ENCODE data around the gene TENM4. TPM values are rescaled to one million over a fixed set of nuclear protein-coding genes. Genes with fewer than 3 reads are reported as not detected.

TENM4 gene
- total RNA-seq, 4 donors from 2014 or later = 4.0 to 14.6 (median 4.5) TPM

GRCh38 chr11:78690352-78690987 is 750.4 kb downstream of the TENM4 start:
- TF ChIP-seq, protein P1, sequence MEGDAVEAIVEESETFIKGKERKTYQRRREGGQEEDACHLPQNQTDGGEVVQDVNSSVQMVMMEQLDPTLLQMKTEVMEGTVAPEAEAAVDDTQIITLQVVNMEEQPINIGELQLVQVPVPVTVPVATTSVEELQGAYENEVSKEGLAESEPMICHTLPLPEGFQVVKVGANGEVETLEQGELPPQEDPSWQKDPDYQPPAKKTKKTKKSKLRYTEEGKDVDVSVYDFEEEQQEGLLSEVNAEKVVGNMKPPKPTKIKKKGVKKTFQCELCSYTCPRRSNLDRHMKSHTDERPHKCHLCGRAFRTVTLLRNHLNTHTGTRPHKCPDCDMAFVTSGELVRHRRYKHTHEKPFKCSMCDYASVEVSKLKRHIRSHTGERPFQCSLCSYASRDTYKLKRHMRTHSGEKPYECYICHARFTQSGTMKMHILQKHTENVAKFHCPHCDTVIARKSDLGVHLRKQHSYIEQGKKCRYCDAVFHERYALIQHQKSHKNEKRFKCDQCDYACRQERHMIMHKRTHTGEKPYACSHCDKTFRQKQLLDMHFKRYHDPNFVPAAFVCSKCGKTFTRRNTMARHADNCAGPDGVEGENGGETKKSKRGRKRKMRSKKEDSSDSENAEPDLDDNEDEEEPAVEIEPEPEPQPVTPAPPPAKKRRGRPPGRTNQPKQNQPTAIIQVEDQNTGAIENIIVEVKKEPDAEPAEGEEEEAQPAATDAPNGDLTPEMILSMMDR (IDR thresholded peaks at IDR 0.05; ENCODE audit: low read depth) = no peak

DNA sequence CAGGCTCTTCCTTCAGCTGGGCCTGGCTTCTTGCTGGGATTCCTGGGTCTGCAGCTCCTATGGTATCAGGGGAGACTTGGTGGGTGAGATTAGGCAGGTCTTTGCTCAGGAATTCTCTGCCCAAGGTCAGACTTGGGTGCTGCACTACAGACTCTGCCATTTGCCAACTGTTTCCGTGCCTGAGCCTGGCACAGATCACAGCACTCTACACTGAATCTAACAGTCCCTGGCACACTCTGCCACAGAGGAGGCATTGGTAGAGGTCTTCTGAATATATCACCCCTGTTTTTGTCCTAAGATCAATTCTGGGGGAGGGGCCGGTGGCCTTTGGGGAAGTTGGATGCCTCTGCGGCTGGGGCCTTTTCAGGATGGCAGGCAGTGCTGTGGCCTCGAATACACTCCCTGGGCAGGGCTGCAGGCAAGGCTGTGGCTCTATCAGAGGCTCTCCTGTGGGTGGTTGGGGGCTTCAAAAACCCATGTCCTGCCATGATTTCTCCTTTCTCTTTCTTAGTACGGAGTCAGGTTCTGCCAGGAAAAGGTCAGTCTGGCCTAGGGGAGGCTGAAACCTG is 751.2 kb downstream of the TENM4 start:
- TF ChIP-seq, protein P1 (IDR thresholded peaks at IDR 0.05; ENCODE audit: low read depth) = no peak

DNA sequence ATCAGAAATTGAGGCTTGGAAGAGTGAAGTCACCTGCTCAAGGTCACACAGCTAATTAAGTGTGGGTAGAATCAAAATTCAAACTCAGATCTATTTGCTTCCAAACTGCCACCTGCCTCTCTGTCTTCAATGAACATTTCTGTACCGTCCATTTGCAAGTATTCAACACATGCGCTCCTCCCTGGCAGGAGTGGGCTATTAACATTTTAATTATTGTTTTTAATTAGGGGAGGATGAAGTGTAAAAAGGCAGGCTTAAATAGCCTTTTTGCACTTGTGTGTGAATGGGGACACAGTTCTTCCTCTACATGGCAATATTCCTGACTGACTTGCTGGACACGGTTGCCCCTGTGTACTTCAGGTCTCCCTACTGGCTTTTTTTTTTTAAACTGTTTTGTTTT is 751.7 kb downstream of the TENM4 start:
- TF ChIP-seq, protein P1 (IDR thresholded peaks at IDR 0.05; ENCODE audit: low read depth) = no peak

GRCh38 chr11:78688460-78688859 is 752.4 kb downstream of the TENM4 start:
- TF ChIP-seq, protein P1 (IDR thresholded peaks at IDR 0.05; ENCODE audit: low read depth) = no peak

- TF ChIP-seq, protein P1 (IDR thresholded peaks at IDR 0.05; ENCODE audit: low read depth) = no peak
Measured at GRCh38 chr11:78685156-78685555, 755.7 kb downstream of the TENM4 start.

- TF ChIP-seq, protein P1 (IDR thresholded peaks at IDR 0.05; ENCODE audit: low read depth) = no peak
Measured at GRCh38 chr11:78684377-78684776, 756.5 kb downstream of the TENM4 start.

DNA sequence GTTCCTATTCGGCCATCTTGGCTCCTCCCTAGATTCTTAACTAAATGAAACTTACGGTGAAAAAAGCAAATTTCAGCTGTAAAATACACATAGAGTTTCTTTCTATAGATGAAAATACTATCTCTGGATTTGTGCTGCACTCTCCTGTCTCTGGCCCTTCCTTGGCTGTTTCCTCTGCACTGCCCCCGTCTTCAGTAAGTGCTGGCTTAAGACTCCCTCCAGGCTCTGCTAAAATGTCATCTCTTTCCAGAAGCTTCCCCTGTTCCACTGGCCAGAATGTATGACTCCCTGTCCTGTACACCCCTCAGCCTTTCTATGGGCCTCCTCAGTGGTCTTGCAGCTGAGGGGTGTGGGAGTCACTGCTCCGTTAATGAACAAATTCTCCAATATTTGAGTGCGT is 757.1 kb downstream of the TENM4 start:
- TF ChIP-seq, protein P1 (IDR thresholded peaks at IDR 0.05; ENCODE audit: low read depth) = no peak

All from subcutaneous adipose tissue (tissue), 4 donors.